GM23338 (cell line): Measurements from ENCODE around the gene B3GNT4.

Source experiments
- CREB1 ChIP-seq: fragments of 250-450 bp; sonication (Bioruptor Pico); IDR thresholded peaks from 2 replicates; pipeline ENCODE4 v1.5.0; 2020; ENCODE audit warnings: low read depth, mild to moderate bottlenecking, moderate library complexity
- EZH2 ChIP-seq: fragments of 200-600 bp; sonication (generic); IDR thresholded peaks from one replicate; pipeline ENCODE4 v1.8.0; 2017; ENCODE audit warnings: antibody characterized with exemption, mild to moderate bottlenecking, low read depth; ENCODE audit not compliant: unreplicated experiment
- EZH2phosphoT487 ChIP-seq: fragments of 200-600 bp; sonication (generic); IDR thresholded peaks from one replicate; pipeline ENCODE4 v1.8.1; 2018; ENCODE audit warnings: antibody characterized with exemption; ENCODE audit not compliant: unreplicated experiment
- JUNB ChIP-seq: IDR thresholded peaks from one replicate; pipeline ENCODE4 v1.6.1; 2016; ENCODE audit warnings: antibody characterized with exemption; ENCODE audit not compliant: unreplicated experiment
- NANOG ChIP-seq: IDR thresholded peaks from 2 replicates; pipeline ENCODE4 v1.6.1; 2016; ENCODE audit warnings: antibody characterized with exemption, borderline replicate concordance
- POLR2AphosphoS5 ChIP-seq: IDR thresholded peaks from 2 replicates; pipeline ENCODE4 v1.6.1; 2016; ENCODE audit warnings: antibody characterized with exemption, low read depth
- STAT1 ChIP-seq: IDR thresholded peaks from one replicate; pipeline ENCODE4 v1.6.1; 2016; ENCODE audit warnings: antibody characterized with exemption; ENCODE audit not compliant: unreplicated experiment
- ZNF331 ChIP-seq: fragments of 250-450 bp; sonication (Bioruptor Pico); IDR thresholded peaks from 2 replicates; pipeline ENCODE4 v1.5.0; 2020; ENCODE audit warnings: low read depth, mild to moderate bottlenecking, moderate library complexity
- TF ChIP-seq, protein P1 (sequence below): IDR thresholded peaks from one replicate; pipeline ENCODE4 v1.6.1; 2018; ENCODE audit warnings: antibody characterized with exemption; ENCODE audit not compliant: unreplicated experiment
- TF ChIP-seq, protein P2 (sequence below), 2 experiments: fragments of 200-600 bp in 1 of 2; sonication (generic) in 1 of 2; conservative IDR thresholded peaks; 2 replicates each; pipeline versions ENCODE4 v1.5.1 to v1.6.1; 2016 to 2017; ENCODE audit warnings: antibody characterized with exemption in 2 of 2, low read depth in 2 of 2, mild to moderate bottlenecking in 2 of 2, moderate library complexity in 1 of 2
- TF ChIP-seq, protein P3 (sequence below): IDR thresholded peaks from 2 replicates; pipeline ENCODE4 v1.6.1; 2016; ENCODE audit warnings: antibody characterized with exemption
- TF ChIP-seq, protein P4 (sequence below): fragments of 250-450 bp; sonication (Bioruptor Pico); IDR thresholded peaks from 2 replicates; pipeline ENCODE4 v1.5.0; 2020; ENCODE audit warnings: mild to moderate bottlenecking, moderate library complexity

DNA sequence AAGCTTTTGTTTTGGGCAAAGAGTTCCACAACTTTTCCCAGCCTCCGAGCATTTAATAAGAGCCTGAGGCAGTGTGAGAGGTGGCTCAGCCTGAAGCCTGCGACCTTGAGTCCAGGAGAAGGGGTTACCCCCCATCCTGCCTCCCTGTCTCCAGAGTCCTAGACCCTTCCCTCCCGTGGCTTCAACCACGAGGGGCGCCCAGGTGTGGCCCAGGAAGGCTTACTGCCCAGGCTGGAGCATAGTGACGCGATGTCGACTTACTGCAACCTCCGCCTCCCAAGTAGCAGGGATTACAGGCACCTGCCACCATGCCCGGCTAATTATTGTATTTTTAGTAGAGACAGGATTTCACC, 19.9 kb upstream of the B3GNT4 start:
- TF ChIP-seq EZH2 (no peak), POLR2AphosphoS5 (no peak), STAT1 (no peak), EZH2phosphoT487 (no peak), CREB1 (CRISPR knock-in tag) (no peak), JUNB (no peak), NANOG (no peak), ZNF331 (CRISPR knock-in tag) (no peak)
- TF ChIP-seq, protein P1, sequence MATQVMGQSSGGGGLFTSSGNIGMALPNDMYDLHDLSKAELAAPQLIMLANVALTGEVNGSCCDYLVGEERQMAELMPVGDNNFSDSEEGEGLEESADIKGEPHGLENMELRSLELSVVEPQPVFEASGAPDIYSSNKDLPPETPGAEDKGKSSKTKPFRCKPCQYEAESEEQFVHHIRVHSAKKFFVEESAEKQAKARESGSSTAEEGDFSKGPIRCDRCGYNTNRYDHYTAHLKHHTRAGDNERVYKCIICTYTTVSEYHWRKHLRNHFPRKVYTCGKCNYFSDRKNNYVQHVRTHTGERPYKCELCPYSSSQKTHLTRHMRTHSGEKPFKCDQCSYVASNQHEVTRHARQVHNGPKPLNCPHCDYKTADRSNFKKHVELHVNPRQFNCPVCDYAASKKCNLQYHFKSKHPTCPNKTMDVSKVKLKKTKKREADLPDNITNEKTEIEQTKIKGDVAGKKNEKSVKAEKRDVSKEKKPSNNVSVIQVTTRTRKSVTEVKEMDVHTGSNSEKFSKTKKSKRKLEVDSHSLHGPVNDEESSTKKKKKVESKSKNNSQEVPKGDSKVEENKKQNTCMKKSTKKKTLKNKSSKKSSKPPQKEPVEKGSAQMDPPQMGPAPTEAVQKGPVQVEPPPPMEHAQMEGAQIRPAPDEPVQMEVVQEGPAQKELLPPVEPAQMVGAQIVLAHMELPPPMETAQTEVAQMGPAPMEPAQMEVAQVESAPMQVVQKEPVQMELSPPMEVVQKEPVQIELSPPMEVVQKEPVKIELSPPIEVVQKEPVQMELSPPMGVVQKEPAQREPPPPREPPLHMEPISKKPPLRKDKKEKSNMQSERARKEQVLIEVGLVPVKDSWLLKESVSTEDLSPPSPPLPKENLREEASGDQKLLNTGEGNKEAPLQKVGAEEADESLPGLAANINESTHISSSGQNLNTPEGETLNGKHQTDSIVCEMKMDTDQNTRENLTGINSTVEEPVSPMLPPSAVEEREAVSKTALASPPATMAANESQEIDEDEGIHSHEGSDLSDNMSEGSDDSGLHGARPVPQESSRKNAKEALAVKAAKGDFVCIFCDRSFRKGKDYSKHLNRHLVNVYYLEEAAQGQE, result no peak
- TF ChIP-seq, protein P2, sequence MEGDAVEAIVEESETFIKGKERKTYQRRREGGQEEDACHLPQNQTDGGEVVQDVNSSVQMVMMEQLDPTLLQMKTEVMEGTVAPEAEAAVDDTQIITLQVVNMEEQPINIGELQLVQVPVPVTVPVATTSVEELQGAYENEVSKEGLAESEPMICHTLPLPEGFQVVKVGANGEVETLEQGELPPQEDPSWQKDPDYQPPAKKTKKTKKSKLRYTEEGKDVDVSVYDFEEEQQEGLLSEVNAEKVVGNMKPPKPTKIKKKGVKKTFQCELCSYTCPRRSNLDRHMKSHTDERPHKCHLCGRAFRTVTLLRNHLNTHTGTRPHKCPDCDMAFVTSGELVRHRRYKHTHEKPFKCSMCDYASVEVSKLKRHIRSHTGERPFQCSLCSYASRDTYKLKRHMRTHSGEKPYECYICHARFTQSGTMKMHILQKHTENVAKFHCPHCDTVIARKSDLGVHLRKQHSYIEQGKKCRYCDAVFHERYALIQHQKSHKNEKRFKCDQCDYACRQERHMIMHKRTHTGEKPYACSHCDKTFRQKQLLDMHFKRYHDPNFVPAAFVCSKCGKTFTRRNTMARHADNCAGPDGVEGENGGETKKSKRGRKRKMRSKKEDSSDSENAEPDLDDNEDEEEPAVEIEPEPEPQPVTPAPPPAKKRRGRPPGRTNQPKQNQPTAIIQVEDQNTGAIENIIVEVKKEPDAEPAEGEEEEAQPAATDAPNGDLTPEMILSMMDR (conservative IDR thresholded peaks at IDR 0.05; ENCODE audit: low read depth in 2 of 2), result no peak
- TF ChIP-seq, protein P3, sequence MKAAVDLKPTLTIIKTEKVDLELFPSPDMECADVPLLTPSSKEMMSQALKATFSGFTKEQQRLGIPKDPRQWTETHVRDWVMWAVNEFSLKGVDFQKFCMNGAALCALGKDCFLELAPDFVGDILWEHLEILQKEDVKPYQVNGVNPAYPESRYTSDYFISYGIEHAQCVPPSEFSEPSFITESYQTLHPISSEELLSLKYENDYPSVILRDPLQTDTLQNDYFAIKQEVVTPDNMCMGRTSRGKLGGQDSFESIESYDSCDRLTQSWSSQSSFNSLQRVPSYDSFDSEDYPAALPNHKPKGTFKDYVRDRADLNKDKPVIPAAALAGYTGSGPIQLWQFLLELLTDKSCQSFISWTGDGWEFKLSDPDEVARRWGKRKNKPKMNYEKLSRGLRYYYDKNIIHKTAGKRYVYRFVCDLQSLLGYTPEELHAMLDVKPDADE, result no peak
- TF ChIP-seq, protein P4, sequence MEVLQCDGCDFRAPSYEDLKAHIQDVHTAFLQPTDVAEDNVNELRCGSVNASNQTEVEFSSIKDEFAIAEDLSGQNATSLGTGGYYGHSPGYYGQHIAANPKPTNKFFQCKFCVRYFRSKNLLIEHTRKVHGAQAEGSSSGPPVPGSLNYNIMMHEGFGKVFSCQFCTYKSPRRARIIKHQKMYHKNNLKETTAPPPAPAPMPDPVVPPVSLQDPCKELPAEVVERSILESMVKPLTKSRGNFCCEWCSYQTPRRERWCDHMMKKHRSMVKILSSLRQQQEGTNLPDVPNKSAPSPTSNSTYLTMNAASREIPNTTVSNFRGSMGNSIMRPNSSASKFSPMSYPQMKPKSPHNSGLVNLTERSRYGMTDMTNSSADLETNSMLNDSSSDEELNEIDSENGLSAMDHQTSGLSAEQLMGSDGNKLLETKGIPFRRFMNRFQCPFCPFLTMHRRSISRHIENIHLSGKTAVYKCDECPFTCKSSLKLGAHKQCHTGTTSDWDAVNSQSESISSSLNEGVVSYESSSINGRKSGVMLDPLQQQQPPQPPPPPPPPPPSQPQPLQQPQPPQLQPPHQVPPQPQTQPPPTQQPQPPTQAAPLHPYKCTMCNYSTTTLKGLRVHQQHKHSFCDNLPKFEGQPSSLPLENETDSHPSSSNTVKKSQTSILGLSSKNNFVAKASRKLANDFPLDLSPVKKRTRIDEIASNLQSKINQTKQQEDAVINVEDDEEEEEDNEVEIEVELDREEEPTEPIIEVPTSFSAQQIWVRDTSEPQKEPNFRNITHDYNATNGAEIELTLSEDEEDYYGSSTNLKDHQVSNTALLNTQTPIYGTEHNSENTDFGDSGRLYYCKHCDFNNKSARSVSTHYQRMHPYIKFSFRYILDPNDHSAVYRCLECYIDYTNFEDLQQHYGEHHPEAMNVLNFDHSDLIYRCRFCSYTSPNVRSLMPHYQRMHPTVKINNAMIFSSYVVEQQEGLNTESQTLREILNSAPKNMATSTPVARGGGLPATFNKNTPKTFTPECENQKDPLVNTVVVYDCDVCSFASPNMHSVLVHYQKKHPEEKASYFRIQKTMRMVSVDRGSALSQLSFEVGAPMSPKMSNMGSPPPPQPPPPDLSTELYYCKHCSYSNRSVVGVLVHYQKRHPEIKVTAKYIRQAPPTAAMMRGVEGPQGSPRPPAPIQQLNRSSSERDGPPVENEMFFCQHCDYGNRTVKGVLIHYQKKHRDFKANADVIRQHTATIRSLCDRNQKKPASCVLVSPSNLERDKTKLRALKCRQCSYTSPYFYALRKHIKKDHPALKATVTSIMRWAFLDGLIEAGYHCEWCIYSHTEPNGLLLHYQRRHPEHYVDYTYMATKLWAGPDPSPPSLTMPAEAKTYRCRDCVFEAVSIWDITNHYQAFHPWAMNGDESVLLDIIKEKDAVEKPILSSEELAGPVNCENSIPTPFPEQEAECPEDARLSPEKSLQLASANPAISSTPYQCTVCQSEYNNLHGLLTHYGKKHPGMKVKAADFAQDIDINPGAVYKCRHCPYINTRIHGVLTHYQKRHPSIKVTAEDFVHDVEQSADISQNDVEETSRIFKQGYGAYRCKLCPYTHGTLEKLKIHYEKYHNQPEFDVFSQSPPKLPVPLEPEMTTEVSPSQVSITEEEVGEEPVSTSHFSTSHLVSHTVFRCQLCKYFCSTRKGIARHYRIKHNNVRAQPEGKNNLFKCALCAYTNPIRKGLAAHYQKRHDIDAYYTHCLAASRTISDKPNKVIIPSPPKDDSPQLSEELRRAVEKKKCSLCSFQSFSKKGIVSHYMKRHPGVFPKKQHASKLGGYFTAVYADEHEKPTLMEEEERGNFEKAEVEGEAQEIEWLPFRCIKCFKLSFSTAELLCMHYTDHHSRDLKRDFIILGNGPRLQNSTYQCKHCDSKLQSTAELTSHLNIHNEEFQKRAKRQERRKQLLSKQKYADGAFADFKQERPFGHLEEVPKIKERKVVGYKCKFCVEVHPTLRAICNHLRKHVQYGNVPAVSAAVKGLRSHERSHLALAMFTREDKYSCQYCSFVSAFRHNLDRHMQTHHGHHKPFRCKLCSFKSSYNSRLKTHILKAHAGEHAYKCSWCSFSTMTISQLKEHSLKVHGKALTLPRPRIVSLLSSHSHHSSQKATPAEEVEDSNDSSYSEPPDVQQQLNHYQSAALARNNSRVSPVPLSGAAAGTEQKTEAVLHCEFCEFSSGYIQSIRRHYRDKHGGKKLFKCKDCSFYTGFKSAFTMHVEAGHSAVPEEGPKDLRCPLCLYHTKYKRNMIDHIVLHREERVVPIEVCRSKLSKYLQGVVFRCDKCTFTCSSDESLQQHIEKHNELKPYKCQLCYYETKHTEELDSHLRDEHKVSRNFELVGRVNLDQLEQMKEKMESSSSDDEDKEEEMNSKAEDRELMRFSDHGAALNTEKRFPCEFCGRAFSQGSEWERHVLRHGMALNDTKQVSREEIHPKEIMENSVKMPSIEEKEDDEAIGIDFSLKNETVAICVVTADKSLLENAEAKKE (CRISPR knock-in tag), result no peak
